HL-60/S4 treated with retinoic acid at 250 ng/mL for 4 days and 3 days (cell line): ENCODE data around the gene PPARG.
"Not testable (repeated sequence)": the region's sequence is repeated elsewhere in the genome, so short reads cannot be mapped to it uniquely, and the experiment has no call there.

ENCODE experiments used
- in situ Hi-C: fragments of 300-500 bp; cut with MboI; formaldehyde crosslinking; loops from 2 replicates; pipeline ENCODE4 v1.7.0; 2022; ENCODE audit warnings: low sequenced_read_pairs

PPARG gene

DNA sequence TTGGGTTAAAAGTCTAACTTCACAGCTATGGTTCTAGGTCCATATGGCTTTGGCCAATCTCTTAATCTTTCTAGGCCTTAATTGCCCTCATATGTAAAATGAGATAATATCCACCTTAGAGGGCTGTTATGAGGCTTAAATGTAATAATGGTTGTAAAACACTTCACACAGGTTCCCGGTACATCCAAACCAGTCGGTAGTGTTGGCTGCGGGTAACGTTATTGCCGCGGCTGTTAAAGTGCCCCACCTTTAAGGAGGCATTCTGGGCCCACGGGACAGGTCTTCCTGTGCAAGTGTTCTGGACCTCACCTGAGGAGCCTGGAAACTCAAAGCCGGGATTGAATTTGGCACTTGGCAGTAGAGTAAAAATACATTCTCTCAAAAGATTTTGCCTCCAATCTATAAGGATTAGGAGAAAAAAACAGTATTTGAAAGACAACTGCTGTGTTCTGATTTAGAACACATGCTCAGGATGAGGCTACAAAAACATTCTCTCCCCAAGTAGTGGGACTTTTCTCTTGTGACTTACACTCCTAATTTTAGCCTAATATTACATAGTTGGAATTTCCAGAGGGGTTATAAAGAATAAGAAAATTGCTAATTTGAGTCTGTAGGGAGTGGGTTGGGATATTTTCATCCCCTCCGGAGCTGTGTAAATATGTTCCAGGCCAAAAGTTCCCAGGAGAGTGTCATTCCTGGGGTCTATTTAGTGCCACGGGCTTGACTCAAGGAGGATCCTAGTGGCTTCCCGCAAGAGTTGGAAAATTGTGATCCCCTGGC lies 150.5 kb downstream of the PPARG start:
- in situ Hi-C loops: no loop called here

DNA sequence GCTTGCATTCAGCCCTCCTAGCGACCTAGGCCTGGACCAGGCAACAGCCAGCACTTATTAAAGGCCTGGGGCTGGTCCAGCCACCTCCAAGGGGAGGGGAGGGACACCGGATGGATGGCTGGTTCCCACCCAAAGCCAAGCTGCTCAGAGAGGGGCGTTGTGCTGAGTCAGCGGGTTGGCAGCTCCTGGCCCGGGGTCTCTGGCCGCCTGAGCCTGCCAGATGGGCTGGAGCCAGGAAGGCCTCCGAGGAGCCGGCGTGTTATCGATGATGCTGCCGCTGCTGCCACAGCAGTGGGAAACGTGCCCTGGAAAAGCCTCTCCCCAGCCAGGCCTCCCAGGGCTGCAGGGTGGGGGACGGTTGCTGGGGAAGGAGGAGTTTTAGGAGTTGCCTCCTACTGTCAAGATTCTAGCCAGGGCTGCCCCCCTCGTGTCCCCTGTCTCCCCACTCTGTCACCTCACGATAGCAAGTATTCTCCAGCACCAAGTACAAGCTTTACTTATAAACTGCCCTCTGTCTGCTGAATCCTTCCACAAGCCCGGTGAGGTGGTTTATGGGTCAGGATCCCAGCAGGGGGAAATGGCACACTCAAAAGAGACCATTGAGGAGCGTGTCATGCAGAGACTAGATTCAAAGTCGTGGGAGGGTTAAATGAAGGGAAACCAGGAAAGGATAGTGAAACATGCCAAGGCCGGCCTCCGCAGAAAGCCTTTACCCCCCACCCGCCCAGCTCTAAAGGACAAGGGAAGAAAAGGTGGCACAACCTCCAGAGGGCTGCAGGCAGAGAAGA lies 152.3 kb downstream of the PPARG start:
- in situ Hi-C loops: no loop called here

DNA sequence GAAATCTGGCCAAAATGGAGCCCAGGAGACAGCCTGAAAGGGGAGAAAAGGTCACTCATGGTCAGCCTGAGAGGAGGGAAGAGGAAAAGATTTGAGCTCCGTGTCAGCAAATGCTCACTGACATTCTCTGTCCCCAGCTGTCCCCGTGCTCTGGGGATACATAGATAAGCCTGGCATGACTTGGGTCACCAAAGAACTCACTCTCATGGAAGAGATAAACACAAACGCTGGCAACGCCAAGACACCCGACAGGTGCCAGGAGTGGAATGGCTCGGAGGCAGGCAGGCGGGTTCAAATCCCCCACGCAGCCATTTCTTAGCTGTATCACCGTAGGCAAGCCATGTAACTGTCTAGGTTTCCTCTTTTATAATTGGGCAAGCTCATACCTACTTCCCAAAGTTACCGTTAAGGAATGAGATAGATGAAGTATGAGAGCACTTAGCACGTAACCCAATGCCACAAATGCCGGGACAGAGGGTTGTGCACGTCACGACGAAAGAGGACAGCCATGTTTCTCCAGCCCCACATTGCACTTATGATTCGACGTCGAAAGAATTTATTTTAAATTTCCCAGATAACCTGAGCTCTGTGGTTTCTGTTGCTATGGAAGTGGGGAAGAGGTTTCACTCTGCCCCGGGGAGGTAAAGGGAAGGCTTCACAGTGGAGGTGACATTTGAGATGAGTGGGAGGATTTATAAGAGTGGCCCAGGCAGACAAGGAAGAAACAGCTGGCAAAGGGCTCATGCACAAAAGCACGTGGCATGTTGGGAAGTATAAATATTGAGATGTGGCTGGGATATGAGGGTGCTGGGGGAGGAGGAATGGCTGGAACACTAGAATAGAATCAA lies 154.0 kb downstream of the PPARG start:
- in situ Hi-C loops: no loop called here

DNA sequence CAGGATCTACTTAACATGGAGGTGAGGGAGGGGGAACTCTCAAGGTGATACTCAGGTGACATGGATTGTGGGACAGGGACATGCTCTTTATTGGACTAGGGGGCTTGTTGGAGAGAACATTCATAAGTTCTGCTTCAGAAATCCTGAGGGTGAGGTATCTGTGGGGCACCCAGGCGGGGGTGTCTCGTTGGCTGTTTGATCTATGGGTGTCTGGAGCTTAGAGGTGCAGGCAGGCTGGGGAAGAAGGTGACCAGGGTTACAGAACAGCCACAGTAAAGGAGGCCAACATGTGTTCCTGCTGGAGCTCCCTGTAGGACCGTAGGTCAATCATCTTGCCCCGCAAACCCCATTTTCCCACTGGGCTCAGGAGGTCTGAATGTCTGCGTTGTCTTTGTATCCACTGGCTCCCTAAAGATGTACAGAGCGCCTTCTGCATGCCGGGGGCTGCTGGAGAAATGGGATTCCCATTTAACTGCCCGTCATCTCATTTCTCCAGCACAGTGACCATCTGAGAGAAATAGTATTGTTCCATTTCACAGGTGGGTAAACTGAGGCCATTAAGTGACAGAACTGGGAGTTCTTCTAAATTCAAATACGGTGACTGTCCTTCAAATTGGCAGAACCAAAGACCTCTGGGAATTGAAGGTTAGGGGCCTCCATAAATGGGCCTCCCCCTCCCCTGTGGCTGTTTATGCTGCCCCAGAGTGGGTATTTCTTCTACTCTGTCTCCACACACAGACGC lies 155.1 kb downstream of the PPARG start:
- in situ Hi-C loops: no loop called here

DNA sequence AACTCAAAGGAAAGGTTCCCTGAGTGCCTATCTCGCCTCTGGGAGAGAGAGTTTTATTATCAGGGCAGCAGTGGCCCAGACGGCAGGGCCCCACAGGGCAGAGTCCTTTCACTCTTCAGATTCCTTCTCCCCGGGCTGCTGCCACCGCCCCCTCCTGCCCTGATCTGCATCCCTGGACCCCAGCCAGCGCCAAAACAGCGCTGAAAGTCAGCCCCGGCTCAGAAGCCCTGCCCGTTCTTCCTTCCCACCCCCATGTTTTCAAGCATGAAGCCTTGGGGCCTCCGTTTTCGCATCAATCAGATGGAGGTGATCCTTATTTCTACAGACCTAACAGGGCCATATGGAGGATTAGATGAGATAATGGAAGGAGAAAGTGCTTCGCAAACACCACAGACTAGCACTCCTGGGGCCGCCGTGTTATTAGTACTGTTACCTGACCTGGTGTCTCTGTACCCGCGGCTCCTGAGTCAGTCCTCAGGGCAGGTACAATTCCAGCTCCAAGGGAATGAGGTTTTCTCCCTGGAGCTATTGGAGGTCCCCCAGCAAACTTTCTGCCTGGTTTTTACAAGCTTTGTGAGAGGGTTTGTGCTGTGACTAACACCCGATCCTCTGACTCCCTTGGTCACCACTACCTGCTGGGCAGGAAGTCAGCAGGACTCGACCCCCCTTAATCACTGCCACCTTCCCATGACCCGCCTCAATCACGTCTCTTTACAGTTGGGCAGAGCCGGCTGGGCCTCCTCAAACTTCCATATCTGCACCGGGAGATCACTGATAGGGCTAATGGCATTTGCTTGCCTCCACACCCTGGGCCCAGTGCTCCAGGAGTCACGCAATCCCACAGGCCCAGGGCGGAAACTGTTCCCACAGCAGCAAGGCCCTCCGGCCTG lies 156.0 kb downstream of the PPARG start:
- in situ Hi-C loops: no loop called here

DNA sequence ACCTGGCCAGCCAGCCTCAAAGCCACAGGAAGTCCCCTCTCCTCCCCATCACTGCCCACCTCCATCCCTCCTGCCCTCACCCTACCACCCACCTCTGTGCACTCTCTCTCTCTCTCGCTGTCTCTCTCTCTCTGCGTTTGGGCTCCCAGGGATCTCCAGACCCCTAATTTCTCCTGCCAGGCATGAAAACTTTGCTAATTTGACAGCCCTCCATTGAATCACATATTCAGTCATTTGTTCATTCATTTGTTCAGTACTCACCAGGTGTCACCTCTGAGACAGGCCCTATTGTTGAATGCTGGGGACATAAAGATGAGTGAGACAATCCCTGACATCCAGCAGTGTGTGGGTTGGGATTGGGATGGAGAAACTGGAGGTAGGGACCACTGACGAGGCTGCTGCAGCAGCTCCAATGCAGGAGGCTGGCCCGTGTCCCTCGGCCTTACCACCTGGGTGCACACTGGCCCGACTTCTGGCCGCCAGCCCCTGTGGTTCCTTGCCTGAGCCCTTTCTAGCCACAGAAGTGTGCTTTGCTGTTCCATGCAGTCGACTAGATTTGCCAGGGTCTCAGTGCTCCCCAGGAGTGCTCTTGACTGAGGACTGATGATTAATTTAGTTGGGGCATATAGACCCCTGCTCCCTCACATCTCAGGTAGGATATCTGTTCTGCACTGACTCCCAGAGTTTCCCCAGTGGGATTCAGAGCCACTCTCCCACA lies 156.8 kb downstream of the PPARG start:
- in situ Hi-C loops: no loop called here

DNA sequence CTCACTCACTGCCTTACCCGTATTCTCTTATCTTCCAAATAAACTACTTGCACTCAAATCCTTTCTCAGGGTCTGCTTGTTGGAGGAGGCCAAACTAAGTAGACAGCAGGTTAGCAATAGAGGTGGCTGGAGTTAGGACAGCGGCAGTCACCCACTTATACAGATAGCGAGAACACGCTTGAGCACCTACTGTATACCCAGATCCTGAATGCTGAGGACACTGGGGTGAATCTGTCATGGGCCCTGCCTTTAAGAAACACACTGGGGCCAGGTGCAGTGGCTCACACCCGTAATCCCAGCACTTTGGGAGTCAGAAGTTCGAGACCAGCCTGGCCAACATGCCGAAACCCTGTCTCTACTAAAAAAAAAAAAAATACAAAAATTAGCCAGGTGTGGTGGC lies 157.4 kb downstream of the PPARG start:
- in situ Hi-C loops: no loop called here

DNA sequence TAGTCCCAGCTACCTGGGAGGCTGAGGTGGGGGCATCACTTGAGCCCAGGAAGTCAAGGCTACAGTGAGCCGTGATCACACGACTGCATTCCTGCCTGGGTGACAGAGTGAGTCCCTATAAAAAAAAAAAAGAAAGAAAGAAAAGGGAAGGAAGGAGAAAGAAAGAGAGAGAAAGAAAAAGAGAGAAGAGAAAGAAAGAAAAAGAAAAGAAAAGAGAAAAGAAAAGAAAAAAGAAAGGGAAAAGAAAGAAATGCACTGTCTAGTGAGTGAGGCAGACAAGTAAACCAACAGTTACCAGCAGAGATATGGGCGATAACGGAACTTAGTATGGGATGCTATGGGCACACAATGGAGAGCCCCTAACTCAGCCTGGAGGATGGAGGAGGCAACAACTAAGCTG lies 158.2 kb downstream of the PPARG start:
- in situ Hi-C loops: no loop called here

DNA sequence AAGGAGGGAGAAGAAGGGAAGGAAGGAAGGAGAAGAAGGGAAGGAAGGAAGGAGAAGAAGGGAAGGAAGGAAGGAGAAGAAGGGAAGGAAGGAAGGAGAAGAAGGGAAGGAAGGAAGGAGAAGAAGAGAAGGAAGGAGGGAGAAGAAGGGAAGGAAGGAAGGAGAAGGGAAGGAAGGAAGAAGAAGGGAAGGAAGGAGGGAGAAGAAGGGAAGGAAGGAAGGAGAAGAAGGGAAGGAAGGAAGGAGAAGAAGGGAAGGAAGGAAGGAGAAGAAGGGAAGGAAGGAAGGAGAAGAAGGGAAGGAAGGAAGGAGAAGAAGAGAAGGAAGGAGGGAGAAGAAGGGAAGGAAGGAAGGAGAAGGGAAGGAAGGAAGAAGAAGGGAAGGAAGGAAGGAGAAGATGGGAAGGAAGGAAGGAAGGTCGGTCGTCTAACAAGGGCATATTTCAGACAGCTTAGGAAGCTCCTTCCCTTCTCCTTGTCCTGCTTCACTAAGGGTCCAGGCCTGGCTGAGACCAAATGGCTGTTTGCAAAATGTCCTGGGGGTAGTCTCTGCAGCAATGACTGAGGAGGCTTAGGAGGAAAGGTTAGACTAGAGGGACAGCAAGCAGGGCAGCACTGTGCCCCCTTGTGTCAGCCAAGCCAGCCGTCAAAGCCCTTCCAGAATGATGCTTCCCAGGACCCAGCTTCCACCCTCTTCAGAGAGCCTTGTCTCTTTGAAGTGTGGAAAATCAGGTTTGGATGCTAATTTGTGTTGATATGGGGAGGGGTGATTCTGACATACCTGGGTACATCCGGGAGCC lies 159.7 kb downstream of the PPARG start:
- in situ Hi-C loops: not testable (repeated sequence)

DNA sequence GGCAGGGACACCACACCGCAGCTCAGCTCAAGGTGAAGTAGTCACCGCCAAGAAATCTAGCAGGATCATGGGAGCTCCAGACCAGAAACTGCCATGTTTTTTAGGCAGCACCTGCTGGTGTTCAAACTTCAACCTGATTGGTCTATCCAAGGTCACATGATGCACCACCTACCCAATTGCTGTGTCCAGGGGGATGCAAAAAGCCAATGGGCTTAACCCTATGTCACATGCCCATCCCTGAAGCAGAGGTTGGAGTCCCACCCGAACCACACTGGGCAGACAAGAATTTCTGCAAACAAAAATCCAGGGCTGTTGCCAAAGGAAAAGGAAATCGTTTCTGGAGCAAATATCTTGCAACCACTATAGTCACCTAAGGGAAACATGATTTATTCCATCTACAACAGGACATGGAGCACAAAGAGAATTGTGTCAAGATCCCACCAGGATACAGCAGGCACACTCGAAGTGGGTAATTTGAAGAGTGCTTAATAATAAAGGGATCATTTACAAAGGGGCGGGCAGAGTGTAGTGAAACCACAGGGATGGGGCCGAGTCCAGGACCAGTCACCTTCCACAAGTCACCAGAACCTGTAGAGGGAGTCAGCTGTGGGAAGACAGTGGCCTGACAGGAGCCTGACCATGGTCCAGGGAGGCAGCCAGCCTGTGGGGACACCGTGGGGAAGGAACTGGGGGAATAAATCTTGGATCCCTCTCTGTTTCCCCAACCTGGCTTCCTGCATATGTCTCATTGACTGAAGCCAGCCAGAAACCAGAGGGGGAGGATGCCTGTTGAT lies 161.2 kb downstream of the PPARG start:
- in situ Hi-C loops: no loop called here

DNA sequence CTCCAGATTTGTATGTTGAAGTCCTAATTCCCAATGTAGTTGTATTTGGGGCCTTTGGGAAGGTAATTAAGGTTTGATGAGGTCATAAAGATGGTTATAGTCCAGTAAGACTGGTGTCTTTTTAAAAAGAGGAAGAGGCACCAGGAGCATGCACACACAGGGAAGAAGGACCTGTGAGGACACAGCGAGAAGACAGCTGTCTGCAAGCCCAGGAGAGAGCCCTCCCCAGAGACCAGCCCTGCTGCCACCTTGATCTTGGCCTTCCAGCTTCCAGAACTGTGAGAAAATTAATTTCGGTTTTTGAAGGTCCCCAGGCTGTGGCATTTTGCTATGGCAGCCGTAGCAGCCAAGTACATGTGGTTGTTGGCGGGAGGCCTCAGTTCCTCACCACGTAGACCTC lies 162.6 kb downstream of the PPARG start:
- in situ Hi-C loops: no loop called here

DNA sequence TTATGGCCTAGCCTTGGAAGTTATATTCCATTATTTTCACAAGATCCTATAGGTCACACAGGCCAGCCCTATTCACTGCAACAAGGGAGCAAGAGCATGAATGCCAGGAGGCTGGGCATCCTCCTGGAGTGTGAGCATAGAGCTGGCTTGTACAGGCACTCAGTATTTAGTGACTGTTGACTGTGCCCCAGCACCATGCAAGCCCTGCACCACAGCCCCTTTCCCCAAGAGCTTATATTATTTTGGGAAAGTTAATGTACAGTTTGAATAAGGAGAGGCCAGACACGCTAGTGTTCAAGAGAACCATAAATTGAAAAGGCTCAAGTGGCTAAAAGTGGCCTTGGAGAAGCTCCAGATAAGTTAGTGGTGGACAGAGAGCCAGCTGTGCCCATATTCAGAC lies 163.1 kb downstream of the PPARG start:
- in situ Hi-C loops: no loop called here

DNA sequence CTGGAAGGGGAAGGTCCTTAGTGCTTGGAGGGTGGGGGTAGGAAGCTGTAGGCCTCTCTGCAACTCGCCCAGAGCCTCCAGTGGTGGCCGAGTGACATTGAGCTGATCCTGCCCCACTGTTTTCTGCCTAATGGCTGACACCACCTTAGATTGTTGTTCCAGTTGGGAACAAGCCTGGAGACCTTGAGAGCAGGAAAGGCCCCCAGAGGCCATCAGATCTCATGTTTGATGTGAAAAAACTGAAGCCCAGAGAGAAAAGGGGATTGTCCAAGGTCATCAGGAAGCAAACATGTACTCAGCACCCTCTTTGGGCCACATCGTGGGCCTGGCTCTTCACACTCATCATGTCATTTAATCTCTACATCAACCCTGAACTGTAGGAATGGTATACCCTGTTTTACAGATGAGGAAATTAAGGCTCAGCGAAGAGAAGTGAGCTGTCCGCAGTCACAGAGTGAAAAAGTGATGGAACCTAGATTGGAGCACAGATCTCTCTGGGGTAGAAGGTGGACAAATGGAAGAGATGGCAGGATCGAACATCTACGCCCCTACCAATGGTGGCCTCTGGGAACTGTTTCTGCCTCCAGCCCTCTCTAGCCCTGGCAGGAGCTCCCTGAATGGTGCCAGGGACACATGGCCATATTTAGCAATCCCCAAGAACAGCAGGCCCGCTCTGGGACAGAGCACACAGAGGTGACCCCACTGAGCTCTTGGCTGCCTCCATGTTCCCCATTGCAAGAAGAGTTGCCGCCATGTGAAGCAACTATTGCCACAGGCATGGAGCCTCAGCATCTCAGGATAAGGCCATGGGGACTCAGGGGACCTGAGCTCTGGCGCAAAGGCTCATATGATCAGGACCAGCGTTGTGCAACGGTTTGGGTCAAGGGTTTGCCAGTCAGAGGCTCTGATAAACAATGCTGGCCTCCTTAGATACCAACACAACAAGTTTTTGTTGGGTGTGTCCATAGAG lies 163.8 kb downstream of the PPARG start:
- in situ Hi-C loops: no loop called here

DNA sequence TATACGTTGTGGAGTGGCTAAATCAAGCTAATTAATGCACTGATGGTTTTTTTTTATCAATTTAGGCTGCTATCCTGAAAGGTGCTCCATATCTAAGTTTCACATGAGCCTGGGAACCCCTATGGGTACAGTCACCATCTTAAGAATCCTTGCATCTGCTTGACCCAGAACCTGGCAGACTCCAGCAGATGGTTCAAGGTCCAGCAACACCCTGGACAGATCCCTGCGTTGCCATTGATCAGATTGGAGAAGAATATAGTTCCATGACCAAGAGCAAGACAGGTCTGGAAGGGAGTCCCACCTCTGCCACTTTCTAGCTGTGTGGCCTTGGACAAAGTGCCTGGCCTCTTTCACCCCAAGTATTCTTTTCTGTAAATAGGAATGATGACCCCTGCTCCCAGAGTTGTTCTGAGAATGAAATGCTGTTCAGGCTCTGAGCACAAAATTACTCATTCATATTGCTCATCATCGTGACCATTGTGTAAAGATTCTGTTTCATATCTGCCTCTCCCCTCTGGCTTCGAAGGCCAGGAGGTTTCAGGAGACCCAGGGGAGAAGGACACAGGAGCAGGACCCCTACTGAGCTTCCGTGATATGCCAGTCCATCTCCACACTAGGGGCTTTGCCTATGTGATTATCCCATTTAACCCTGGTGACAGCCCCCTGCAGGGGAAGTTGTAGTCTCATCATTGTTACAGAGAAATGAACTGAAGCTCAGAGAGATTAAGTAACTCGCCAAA lies 165.4 kb downstream of the PPARG start:
- in situ Hi-C loops: no loop called here

DNA sequence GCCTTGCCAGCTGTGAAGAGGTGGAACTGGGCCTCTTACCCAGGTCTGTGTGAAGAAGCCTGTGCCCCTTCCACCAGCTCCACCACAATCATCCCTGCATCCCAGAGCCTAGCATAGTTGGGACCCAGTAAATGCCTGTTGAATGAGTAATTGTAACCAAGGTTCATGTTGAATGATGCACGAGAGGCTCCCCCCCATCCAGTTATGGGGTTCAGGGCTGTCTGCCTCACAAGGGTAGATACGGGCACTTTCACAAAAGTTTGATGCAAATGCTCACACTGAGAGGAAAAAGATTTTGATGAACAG lies 165.9 kb downstream of the PPARG start:
- in situ Hi-C loops: no loop called here

DNA sequence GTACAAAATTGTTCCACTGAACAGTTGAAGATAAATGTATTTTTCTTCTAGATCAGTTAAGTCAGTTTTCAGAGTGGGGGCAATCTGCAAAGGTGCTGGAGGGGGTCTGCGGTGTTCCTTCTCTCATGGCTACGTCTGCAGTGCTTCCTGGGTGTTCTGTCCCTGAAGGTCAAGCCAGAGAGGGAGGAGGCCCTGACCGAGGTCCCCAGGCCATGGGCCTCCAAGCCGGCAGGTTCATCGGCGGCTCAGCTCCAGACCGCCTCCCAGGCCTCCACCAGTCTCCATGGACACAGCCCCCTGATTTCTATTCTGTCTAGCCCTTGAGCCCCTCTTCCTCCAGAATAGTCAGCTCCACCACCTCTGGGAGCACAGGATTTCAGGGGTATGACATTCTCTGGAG lies 166.9 kb downstream of the PPARG start:
- in situ Hi-C loops: no loop called here
